Measurements from ENCODE around the gene WFDC1.
A peak's percentile ranks its signal among the peaks of the same experiment; 100 is the strongest.

The WFDC1 gene

GRCh38 chr16:84274515-84274914 lies 20.2 kb upstream of the WFDC1 start:
- DNase-seq: no peak

GRCh38 chr16:84275585-84276151 lies 19.0 kb upstream of the WFDC1 start:
- no peak for DNase-seq

- DNase-seq: peak; percentile 44
These were observed 17.3 kb upstream of the WFDC1 start for GRCh38 chr16:84277244-84277823.

GRCh38 chr16:84278333-84278732 lies 16.3 kb upstream of the WFDC1 start:
- DNase-seq: no peak

- DNase-seq: no peak
These were observed 15.7 kb upstream of the WFDC1 start for GRCh38 chr16:84278968-84279367.

GRCh38 chr16:84279881-84280280 lies 14.8 kb upstream of the WFDC1 start:
- no peak for DNase-seq

- DNase-seq: no peak
These were observed 13.6 kb upstream of the WFDC1 start for GRCh38 chr16:84281074-84281473.

- DNase-seq: no peak
These were observed 12.1 kb upstream of the WFDC1 start for GRCh38 chr16:84282533-84282932.

GRCh38 chr16:84283314-84284153 lies 11.1 kb upstream of the WFDC1 start:
- no peak for DNase-seq

- no peak for DNase-seq
These were observed 10.4 kb upstream of the WFDC1 start for GRCh38 chr16:84284154-84284722.

GRCh38 chr16:84286578-84287240 lies 8.0 kb upstream of the WFDC1 start:
- DNase-seq: no peak

GRCh38 chr16:84288902-84289301 lies 5.8 kb upstream of the WFDC1 start:
- DNase-seq: no peak

GRCh38 chr16:84291226-84291625 lies 3.5 kb upstream of the WFDC1 start:
- DNase-seq: no peak

GRCh38 chr16:84292011-84292410 lies 2.7 kb upstream of the WFDC1 start:
- peak; percentile 46 for DNase-seq

- no peak for DNase-seq
These were observed 1.3 kb upstream of the WFDC1 start for GRCh38 chr16:84293406-84293805.

GRCh38 chr16:84294117-84294516 lies 561 bp upstream of the WFDC1 start:
- no peak for DNase-seq

- DNase-seq: no peak
These were observed 654 bp downstream of the WFDC1 start for GRCh38 chr16:84295203-84295860.

- DNase-seq: no peak
These were observed 3.8 kb downstream of the WFDC1 start for GRCh38 chr16:84298376-84298899.

- no peak for DNase-seq
These were observed 5.2 kb downstream of the WFDC1 start for GRCh38 chr16:84299734-84300440.

- no peak for DNase-seq
These were observed 7.7 kb downstream of the WFDC1 start for GRCh38 chr16:84302111-84302954.

GRCh38 chr16:84303023-84303422 lies 8.3 kb downstream of the WFDC1 start:
- no peak for DNase-seq

Measured in NCI-H2107 (cell line).